ENCODE measurements around the gene SAMD9L. TPM values are rescaled to one million over a fixed set of nuclear protein-coding genes. Genes with fewer than 3 reads are reported as not detected.

The SAMD9L gene
- total RNA-seq = 14.2 and 28.8 TPM in 2 replicates

GRCh38 chr7:93148144-93148543 is at the start of gene SAMD9L:
Gene SAMD9L (minus strand): TSS chr7:93148385. CDS start chr7:93135971, 12,414 bp downstream.

GRCh38 chr7:93117852-93118530 is 30.2 kb downstream of the SAMD9L start, which contains the start of gene SAMD9:
Gene SAMD9 (minus strand): TSS chr7:93117979. CDS start chr7:93106097, 11,882 bp downstream.

Other genes starting within 250 kb of the SAMD9L start
- gene SAMD9, start 30.4 kb downstream of the SAMD9L start, total RNA-seq = 19.7 and 22.0 TPM in 2 replicates
- 0.28 TPM in 1 of 2 replicates, not detected in the other for gene HEPACAM2, start 78.1 kb upstream of the SAMD9L start, total RNA-seq
- 31.4 and 49.9 TPM in 2 replicates for gene VPS50, start 84.0 kb upstream of the SAMD9L start, total RNA-seq

Measured in regular cardiac myocyte (primary cell).